ENCODE data around the gene POM121L2. TPM values are rescaled to one million over a fixed set of nuclear protein-coding genes. Genes with fewer than 3 reads are reported as not detected.

The POM121L2 gene
- total and polyA plus RNA-seq, 9 of the 15 experiments (the other 6 are each of a cell fraction or from before 2014, with no cell fraction given): 0.23 to 0.45 TPM; not detected in 7

DNA sequence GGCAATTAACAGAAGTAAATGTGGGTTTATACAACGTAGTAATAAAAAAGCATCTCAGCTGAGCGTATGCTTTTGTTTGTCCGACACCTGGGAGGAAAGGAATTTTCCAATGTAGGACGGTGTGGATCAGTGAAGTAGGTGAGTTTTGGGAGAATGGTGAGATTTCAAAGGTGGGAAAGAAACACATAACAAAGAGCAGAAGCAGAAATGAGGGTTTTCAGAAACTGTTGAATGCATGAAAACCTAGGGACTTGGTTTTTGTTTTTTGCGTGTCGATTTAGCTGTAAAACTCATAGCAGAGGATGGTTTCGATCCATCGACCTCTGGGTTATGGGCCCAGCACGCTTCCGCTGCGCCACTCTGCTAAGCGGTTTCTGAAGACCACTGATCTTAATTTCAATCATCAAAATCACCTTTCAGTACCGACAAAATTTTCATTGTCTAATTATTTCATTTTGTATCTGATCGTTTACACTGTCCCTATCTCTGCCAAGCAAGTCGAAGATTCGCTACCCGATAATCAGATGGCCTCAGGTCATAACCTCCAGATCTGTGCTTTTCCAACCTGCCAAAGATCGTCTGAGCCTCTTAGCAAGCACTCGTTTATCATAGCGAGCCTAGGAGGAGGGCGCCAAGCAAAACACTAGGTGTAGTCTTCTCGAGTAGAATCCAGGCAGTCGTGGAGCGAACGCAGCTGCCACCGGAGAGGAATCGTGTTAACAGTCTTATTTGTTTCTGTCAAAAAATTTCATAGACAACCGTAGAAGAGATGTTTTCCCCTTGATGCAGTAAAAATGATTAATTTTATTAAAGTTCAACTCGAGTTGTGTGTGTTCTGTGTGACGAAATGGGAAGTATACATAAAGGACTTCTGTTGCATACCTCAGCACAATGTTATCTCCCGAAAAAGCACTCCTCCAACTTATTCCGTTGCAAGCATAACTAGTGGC, 20.9 kb upstream of the POM121L2 start (continued):
- TF ChIP-seq, protein P1, sequence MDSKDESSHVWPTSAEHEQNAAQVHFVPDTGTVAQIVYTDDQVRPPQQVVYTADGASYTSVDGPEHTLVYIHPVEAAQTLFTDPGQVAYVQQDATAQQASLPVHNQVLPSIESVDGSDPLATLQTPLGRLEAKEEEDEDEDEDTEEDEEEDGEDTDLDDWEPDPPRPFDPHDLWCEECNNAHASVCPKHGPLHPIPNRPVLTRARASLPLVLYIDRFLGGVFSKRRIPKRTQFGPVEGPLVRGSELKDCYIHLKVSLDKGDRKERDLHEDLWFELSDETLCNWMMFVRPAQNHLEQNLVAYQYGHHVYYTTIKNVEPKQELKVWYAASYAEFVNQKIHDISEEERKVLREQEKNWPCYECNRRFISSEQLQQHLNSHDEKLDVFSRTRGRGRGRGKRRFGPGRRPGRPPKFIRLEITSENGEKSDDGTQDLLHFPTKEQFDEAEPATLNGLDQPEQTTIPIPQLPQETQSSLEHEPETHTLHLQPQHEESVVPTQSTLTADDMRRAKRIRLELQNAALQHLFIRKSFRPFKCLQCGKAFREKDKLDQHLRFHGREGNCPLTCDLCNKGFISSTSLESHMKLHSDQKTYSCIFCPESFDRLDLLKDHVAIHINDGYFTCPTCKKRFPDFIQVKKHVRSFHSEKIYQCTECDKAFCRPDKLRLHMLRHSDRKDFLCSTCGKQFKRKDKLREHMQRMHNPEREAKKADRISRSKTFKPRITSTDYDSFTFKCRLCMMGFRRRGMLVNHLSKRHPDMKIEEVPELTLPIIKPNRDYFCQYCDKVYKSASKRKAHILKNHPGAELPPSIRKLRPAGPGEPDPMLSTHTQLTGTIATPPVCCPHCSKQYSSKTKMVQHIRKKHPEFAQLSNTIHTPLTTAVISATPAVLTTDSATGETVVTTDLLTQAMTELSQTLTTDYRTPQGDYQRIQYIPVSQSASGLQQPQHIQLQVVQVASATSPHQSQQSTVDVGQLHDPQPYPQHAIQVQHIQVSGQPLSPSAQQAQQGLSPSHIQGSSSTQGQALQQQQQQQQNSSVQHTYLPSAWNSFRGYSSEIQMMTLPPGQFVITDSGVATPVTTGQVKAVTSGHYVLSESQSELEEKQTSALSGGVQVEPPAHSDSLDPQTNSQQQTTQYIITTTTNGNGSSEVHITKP (IDR thresholded peaks at IDR 0.05; ENCODE audit: partially characterized antibody): peak; percentile 7
- TF ChIP-seq, protein P2, sequence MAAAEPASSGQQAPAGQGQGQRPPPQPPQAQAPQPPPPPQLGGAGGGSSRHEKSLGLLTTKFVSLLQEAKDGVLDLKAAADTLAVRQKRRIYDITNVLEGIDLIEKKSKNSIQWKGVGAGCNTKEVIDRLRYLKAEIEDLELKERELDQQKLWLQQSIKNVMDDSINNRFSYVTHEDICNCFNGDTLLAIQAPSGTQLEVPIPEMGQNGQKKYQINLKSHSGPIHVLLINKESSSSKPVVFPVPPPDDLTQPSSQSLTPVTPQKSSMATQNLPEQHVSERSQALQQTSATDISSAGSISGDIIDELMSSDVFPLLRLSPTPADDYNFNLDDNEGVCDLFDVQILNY (CRISPR knock-in tag; IDR thresholded peaks at IDR 0.05): no peak
- TF ChIP-seq NEUROD1 (IDR thresholded peaks at IDR 0.05; ENCODE audit: borderline replicate concordance, low read depth, low read length, partially characterized antibody) (peak; percentile 17), WHSC1 (IDR thresholded peaks at IDR 0.05; ENCODE audit: low read length) (no peak), NFRKB (IDR thresholded peaks at IDR 0.05; ENCODE audit: low read depth) (no peak), TARDBP (IDR thresholded peaks at IDR 0.05) (no peak; the same call in 1 of the 2 replicates), CEBPB (tag; IDR thresholded peaks at IDR 0.05) (no peak), OTX1 (CRISPR knock-in tag; IDR thresholded peaks at IDR 0.05) (0 out of 2 replicates have a peak, but pooled peaks have one; percentile 67), PHB (CRISPR knock-in tag; IDR thresholded peaks at IDR 0.05) (no peak), HCFC1 (IDR thresholded peaks at IDR 0.05; ENCODE audit: low read depth, low read length) (0 out of 2 replicates have a peak, but pooled peaks have one; percentile 18), CHD4 (IDR thresholded peaks at IDR 0.05; ENCODE audit: insufficient read depth, insufficient replicate concordance, low read depth, low read length, poor library complexity, severe bottlenecking) (peak; percentile 60), NCOA1 (IDR thresholded peaks at IDR 0.05; ENCODE audit: low read depth) (peak; percentile 30; the same call in 1 of the 2 replicates), PTRF (tag; IDR thresholded peaks at IDR 0.05) (no peak), SRF (CRISPR knock-in tag; IDR thresholded peaks at IDR 0.05) (0 out of 4 replicates have a peak, but pooled peaks of 1 of the 2 experiments have one; percentile 34), ARID2 (IDR thresholded peaks at IDR 0.05) (no peak), ZC3H11A (IDR thresholded peaks at IDR 0.05; ENCODE audit: low read depth, low read length) (peak; percentile 28; the same call in 1 of the 2 replicates), ZNF224 (CRISPR knock-in tag; IDR thresholded peaks at IDR 0.05) (no peak; the same call in 1 of the 2 replicates), SLC30A9 (CRISPR knock-in tag; IDR thresholded peaks at IDR 0.05) (no peak)
- TF ChIP-seq, protein P3, sequence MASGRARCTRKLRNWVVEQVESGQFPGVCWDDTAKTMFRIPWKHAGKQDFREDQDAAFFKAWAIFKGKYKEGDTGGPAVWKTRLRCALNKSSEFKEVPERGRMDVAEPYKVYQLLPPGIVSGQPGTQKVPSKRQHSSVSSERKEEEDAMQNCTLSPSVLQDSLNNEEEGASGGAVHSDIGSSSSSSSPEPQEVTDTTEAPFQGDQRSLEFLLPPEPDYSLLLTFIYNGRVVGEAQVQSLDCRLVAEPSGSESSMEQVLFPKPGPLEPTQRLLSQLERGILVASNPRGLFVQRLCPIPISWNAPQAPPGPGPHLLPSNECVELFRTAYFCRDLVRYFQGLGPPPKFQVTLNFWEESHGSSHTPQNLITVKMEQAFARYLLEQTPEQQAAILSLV (tag; IDR thresholded peaks at IDR 0.05): 0 out of 2 replicates have a peak, but pooled peaks have one; percentile 12
- TF ChIP-seq, protein P4, sequence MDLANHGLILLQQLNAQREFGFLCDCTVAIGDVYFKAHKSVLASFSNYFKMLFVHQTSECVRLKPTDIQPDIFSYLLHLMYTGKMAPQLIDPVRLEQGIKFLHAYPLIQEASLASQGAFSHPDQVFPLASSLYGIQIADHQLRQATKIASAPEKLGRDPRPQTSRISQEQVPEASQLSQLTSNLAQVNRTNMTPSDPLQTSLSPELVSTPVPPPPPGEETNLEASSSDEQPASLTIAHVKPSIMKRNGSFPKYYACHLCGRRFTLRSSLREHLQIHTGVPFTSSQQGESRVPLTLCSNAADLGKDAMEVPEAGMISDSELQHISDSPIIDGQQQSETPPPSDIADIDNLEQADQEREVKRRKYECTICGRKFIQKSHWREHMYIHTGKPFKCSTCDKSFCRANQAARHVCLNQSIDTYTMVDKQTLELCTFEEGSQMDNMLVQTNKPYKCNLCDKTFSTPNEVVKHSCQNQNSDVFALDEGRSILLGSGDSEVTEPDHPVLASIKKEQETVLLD (IDR thresholded peaks at IDR 0.05): peak; percentile 81
